Upper lobe of left lung (tissue), 4 donors: ENCODE results near the gene BET1.

Experiments used
- CTCF ChIP-seq, 6 experiments: fragments of 450-650 bp in 4 of 6; fragments of 200-600 bp in 2 of 6; sonication (generic) in 2 of 6; IDR thresholded peaks; one replicate each; pipeline ENCODE4 v1.5.1; 2016 to 2019; ENCODE audit warnings: antibody characterized with exemption in 6 of 6
- POLR2A ChIP-seq, 4 donors: fragments of 450-650 bp; IDR thresholded peaks; one replicate each; pipeline ENCODE4 v1.5.1; 2016 to 2017; ENCODE audit warnings: antibody characterized with exemption in 4 of 4, mild to moderate bottlenecking in 2 of 4

- no peak for TF ChIP-seq CTCF (IDR thresholded peaks at IDR 0.05)
- TF ChIP-seq POLR2A (IDR thresholded peaks at IDR 0.05), result no peak
Observed at GRCh38 chr7:94005753-94006152, 1.6 kb upstream of the BET1 start.
